C1 segment of cervical spinal cord (tissue), 14 donors: ENCODE measurements around the gene TTYH3.
"Not testable (repeated sequence)": the region's sequence is repeated elsewhere in the genome, so short reads cannot be mapped to it uniquely, and the experiment has no call there.

Source experiments
- DNase-seq, 14 donors: peaks; one replicate each; lab custom pipeline; 2025; lab: John Stamatoyannopoulos, UW

Gene TTYH3

DNA sequence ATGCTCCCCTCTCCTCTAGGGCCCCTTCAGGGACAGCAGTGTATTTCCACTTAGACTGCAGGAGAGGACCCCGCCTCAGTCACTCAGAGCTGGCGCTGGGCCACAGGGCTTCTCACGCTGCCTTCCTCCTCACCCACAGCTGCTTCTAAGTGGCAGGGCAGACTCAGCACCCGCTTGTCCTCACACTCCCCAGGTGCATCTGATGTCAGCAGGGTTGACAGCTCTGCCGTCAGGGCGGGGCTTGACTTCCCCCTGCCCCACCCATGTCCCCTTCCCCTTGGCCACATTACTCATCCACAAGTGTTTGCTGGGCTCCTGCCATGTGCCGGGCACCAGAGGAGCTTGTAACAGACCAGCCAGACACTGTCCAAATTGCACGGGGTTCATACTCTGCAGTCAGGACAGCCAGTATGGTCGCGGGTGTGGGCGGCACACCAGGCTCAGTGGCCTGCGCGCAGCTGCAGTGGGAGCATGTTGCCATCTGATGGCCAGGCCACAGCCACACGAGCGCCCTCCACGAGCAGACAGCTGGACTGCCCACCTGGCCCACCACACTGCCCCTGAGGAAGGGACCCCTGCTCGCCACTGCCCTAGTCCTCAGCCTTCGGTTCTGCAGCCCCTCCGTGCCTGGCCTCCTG lies 29.3 kb upstream of the TTYH3 start:
- DNase-seq: no peak

DNA sequence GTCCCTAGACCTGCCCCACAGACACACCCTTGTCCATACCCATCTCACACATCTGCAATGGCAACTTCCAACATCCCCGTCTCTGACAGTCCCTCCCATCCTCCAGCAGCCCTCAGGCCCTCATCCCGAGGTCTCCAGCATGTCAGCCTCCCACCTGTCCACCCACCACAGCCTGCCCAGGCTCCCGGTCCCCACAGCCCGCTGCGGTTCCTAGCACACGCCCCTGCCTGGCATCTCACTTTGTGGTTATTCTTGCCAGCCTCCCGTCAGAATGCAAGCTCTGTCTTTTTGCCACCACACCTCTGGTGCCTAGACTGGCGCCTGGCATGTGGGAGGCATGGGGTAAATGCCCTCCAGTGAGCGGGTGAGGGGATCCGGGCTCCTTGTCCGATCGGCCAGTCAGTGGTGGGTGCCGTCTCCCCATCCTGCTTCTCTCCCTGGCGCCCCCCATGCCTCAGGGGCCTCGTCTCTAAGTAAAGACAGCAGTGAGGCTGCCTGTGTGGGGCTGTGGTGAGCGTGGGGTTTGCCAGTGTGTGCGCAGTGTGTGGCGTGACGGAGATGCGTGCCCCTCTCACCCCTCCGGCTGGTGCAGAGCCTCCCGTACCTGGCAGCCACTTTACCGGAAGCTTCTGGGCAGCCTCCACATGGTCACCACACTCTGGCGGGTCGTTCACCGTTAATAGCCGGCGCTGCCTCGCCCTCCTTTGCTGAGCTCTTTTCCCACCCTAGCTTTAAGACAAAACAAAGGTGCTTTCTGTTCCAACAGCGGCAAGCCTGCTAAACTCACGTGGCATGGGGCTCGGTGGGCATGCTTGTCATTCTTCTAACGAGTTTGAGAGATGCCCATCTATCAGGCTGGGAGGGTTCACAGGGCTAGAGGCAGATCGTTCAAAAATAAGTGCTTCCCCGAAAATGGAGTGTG lies 28.5 kb upstream of the TTYH3 start:
- DNase-seq: no peak

DNA sequence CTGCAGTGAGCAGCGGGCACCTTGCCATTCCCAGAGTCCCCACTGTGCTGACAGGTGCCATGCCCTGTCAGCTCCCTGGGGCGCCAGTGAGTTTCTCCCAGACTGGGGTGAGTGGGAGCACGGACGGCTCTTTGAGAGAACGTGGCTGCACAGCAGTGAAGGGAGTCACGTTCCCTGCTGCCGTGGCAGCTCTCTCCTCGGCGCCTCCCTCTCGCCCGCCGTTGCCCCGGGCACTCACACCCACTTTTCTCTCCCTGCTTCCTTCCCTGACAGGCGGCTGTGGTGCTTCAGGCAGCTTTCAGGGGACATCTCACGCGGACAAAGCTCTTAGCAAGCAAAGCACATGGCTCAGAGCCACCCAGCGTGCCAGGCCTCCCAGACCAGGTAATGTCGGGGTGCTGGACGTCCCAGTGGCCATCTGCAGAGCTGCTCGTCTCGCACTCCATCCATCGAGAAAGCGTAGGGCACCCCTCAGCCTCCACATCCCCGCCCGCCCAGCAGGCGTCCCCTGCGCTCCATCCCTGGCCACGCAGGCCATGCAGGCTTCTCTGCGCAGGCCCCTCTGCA lies 27.1 kb upstream of the TTYH3 start:
- DNase-seq: peak in 1 of 14 donors; percentile 20

DNA sequence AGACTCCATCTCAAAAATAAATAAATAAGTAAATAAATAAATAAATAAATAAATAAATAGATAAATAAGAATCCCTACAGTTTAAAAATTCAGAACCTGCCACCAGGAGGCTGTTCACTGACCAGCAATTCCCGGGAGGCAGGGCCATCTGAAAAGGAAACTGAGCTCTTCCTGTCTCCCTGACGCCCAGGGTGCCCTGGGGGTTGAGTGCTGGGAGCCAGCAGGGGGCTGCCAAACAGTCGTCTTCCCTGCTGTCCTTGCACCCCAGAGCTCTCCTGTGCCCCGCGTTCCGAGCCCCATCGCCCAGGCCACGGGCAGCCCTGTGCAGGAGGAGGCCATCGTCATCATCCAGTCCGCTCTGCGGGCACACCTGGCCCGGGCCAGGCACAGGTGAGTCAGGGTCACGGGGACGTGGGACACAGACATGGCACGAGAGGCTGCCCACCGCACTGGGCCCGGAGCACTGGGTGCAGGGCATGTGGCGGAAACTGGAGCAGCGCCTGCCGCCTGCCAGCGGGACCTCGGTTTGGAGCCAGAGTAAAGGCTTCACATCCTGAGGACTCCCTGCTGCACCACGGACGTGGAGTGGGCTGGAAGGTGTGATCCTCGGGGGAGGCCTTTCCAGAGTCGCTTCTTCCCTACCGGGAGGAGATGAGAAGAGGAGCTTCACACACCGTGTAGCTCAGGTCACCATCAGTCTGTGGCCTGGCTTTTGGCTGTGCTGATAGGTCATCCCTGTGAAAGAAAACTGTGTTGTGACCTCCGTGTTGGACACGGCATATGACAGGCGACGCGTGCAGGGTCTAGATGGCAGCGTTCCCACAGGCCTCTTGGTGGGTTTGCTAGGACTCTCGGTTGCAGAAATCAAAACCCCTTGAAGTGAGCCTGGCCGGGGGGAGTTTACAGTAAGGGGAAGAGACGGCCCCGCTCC lies 25.9 kb upstream of the TTYH3 start:
- no peak for DNase-seq

DNA sequence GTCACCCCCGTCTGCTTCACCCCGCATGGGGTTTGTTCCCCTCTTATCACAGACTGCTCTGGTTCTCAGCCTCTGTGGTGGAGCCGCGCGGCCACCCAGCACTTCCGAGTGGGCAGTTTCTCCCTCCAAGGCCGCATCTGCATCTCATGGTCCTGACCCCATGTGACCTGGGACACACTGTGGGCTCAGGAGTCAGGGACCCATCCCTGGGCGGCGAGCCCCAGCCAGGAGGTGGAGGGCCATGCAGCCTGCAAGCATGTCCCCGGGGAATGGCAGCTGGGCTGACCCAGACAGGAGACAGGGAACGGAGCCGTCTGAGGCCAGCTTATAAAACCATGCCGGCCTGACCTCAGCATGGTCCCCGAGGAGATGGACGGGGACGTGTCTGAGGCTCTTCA lies 25.2 kb upstream of the TTYH3 start:
- DNase-seq: no peak

DNA sequence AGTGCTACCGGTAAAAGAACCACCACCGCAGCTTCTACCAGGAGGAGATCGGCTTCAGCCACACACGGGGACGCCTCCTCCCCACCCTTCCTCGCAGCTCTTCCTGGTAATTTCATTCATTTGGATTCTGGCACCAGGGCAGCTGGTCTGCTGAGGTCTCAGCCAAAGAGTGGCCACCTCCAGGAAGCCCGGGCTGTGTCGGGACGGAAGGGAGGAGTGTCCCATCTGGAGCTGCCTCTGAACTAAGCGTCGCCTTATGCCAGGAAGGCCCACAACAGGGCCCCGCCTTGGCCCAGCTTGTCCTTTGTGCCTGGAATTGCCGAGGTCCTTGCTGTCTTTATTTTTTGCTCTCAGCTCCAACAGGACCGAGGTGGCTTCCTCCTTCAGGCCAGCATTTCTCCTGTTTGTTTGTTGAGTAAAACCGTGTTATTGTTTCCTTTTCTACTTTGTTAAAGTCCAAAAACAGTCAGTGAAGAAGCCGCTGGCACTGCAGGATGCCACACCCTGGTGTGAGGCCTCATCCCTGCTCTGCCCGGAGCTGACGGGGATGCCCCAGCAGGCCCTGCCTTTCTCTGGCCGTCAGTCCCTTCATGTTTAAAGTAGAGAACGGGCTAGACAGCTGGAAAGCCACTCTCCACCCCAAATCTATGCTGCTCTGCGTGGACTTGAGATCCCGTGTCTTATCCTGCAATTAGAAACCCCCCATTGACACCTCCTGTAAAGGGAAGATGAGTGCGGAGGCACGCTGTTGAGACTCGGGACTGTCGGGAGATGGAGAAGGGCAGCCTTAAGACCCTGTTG lies 24.5 kb upstream of the TTYH3 start:
- peak in 1 of 14 donors; percentile 82 for DNase-seq

DNA sequence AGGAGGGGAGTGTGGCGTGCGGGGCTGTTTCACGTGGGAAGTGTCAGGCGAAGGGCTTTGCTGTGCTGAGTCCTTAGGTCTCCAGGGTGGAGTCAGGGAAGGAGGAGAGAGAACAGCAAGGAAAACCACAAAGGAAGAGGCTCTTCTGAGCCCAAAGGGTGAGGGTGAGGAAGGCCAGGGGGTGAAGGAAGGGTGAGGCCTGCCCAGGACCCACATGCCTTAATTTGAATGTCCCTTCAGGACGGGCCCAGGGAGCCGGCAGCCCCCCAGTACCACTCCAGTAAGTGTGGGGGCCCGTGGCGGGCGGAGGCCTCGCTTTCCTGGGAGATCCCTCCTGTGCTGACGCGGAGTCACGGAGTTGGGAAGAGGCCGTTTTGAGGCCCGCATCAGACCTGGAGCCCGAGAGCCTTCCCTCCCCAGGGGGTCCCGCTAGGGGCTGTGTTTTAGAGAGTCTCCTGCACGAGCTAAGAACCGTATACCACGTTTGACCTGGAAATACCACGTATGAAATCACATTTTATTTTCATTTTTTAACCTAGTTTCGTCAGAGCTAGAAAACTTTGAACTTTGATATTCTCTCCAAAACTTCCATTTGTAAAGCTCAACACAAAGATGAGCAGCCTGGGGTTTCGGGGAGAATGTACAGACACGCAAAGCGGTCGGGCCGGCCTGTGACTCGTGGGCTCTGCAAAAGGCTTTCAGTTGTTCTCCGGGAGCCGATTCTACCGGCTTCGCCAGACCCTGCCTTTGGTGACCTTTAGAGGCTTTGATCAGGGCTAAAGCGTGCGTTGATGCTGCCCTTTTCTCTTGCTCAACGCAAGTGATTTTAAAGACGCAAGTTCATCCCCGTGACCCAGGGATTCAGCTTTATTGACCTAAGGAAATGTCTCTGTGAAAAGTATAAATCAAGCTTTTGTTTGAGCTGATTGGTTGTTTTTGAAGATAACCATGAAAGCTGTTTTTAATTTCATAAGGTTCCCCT lies 23.6 kb upstream of the TTYH3 start:
- no peak for DNase-seq

DNA sequence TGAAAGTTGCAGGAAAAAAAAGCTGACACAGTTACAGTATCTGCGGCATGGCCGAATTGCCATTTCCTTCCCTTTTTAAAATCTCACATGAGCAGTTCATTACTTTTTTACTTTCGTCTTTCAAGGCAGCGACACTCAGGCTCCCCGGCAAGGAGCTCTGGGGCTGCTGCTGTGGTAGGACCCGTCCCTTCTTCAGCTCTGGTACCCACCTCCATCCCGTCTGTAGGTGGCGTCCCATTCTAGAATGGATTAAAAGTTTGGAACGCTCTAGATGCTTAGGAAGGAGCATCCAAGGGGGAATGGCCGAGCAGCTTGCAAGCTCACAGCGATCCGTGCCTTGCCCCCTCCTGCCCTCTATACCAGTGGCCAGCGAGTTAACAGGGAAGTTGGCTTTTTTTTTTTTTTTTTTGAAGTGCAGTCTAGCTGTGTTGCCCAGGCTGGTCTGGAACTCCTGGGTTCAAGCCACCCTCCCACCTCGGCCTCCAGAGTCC lies 22.8 kb upstream of the TTYH3 start:
- peak in 2 of 14 donors; percentile 11 to 21 for DNase-seq

DNA sequence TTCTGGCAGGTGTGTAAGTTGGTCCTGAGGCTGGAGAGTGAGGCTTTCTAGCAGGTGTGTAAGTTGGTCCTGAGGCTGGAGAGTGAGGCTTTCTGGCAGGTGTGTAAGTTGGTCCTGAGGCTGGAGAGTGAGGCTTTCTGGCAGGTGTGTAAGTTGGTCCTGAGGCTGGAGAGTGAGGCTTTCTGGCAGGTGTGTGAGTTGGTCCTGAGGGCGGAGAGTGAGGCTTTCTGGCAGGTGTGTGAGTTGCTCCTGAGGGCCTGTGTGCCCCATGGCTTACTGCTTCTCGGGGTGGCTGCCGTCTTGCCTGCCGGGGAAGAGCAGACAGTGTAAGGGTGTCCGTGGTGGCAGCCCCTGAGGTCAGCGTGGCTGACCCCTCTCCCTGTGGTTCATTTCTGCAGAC lies 22.1 kb upstream of the TTYH3 start:
- DNase-seq: not testable (repeated sequence)

DNA sequence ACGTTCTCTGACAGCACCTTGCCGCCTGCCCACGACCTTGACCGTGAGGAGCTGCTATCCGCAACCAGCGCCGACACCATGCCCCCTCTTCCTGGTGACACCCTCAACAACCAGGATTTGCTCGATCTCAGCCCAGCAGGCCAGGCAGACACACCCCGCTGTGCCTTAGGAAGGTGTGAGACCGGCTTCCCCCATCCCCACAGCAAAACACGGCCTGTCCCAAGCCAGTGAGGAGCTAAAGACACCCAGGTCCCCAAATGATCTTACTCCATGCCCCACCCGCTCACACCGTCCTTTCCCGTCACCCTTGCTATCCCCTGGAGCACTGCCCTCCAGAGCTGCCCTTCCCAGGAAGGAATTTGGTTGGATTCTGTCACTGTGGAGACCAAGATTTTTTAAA lies 21.3 kb upstream of the TTYH3 start:
- DNase-seq: no peak

DNA sequence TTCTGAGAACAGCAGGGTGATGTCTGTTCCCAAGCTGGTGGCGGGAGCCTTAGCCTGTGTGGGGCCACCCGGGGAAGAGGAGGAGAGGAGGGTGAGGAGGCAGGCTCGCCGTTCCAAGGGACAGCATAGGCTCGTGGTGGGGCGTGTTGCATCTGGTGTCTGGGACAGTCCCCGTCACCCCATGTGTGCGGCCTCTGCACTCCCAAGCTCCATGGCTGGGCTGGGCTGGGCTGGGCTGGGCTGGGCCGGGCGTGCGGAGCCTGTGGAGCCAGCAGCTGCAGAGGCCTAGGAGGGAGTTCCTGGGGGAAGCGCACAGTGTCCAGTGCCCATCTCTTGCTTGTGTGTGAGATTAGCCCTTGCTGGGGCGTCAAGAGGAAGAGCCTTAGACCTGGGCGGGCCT lies 20.9 kb upstream of the TTYH3 start:
- DNase-seq: no peak

DNA sequence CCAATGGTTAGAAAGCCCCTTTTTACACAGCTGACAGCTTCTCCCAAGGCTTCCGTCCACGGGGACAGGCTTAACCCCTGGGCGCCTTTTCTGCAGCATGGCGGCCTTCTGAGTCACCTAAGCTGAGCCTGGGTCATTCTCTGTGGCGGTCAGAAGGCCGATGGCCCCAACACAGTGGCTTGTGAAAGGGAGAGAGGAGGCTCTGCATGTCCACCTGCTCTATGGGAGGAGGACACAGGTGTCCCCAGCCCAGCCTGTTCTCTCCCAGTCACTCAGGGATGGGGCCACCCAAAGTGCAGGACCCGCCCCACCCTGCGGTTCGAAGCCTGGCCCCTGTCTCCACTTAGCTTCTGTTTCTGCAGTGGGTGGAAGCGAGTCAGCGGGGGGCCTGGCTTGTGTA lies 20.4 kb upstream of the TTYH3 start:
- no peak for DNase-seq

DNA sequence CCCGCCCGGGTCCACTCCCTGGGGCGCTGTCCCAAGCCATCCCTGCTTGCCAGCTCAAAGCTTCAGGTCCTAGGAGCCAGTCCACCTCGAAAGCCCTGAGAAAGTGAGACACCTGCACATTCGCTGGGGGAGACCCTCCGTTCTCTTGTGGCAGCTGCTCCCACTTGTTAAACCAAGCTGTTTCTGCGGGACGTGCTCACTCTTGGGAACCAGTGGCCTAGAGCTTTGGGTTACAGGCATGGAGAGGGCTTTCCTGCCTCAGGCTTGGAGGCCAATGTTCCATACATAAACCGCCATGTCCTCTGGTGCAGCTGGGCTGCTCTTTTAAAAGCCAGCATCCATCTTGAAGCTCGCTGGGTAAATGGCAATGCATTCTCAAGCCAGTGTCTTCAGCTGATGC lies 19.9 kb upstream of the TTYH3 start:
- DNase-seq: no peak

DNA sequence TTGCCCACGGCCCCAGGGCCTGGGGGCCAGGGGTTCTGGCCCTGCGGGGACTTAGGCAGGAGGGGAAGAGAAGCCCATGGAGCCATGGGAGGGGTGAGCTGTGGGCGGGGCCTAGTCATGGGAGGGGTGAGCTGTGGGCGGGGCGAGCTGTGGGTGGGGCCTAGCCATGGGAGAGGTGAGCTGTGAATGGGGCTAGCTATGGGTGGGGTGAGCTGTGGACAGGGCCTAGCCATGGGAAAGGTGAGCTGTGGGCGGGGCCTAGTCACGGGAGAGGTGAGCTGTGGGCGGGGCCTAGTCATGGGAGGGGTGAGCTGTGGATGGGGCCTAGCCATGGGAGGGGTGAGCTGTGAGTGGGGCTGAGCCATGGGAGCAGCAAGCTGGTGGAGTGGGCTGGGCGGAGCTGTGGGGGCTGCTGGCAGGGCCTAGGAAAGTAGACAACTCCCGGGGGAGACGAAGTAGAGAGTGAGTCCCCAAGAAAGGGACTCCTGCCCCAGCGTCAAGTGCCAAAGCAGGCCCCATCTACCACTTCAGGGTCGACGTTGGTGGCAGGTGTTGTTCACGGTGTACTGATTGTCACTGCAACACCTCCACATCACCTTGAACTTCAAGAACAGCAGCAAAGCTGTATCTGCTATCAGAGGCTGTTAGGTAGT lies 19.2 kb upstream of the TTYH3 start:
- no peak for DNase-seq

DNA sequence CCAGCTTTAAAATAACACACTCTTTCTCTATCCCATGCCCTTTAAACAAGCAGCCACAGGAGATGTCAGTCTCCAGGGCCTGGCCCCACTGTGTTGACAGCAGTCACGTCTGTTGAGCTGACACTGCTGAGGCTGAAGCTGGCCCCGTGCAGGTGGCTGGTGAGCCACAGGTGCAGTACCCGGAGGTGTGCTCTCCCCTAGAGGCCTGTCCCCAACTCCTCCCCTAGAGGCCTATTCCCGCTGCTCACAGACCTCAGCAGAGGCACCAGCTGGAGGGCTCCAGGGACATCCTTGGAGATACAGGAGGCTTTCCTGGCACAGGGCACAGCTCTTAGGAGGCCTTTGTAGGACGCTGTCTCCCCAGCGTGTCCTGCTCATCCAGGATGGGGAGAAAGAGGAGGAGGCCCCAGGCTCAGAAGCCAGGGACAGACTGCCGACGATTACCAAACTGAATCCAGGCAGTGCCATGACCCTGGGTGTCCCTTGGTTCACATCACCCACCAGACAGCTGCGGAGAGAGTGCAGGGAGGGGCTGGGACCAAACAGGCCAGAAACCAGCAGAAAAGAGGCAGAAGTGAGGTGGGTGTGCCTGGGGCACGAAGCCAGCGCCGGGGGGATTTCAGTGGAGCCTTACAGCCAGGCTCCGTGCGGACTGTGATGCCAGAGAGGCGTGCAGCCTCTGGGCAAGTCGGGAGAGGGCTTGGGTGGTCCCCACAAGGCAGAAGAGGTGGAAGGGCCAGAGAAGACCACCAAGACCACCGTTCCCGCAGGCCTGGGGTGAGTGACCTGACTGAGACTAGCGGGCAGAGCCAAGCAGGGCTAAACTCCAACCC lies 18.5 kb upstream of the TTYH3 start:
- DNase-seq: no peak

DNA sequence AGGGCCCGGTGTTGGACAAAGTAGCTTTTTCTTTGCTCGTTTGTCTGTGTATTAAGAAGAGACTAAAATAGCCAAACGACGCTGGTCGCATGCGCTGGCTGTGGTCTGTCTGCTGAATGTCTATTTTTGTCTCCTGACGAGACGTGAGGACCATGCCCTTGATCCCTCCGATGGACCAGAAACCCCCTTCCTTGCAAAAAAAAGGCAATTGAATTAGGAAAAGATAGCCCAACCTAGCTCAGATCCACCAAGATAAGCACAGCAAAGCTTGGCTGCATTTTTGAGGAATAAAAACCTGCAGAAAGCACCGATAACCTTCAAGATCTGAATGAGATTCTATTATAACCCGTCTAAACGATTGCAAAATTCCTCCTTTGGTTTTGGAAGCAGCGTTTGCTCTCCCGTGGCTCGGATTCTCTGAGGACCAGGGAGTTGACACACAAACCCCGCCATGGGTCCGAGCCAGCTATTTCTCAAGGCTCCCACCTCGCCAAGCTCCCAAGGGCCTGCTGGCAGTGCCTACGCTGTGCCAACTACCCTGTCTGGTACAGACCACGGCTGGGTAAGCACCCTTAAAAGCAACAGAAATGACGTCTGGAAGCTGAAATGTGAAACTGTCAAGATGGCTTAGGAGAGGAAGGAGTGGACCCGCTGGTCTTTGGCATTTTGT lies 17.7 kb upstream of the TTYH3 start:
- peak in 8 of 14 donors; percentile 24 to 68 (median 34) for DNase-seq

DNA sequence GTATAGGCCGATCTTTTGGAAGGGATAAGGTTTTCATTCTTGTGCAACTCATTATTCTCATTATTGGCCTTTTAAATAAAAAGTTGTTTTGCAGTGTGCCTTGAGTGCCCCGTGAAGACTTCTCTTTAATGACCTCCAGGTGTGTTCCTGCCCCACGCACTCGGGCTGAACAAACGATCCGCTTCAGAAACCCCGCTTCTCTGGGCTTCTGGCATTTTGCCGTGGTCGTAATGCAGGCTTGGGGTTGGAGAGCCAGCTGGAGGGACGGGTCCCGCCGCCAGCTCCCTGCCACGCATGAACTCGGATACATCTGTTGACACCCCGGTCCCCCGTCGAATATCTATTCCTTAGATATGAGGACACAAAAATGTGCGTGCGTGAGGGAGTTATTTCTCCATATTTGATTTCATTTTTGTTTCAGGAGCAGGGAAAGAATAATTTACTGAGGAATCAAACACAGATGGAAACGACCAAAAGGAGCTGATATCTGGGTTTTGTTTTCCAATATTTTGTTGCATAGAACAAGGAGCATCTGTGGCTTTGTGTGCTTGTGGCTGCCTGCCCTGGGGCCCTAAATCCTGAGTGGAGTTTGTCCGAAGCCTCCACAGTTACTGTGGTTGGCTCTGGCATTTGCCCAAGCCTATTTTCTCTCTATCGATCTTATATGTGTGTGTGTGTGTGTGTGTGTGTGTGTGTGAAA lies 17.0 kb upstream of the TTYH3 start:
- DNase-seq: peak in 1 of 14 donors; percentile 24
